HT1080 (cell line): ENCODE data around the gene OTUB2. TPM values are rescaled to one million over a fixed set of nuclear protein-coding genes. Genes with fewer than 3 reads are reported as not detected.

Source experiments
- DNase-seq: peaks from one replicate; pipeline ENCODE4 v3.0.0-alpha.2; 2015; ENCODE audit warnings: low read depth
- total RNA-seq: library from RNA; depleted of rRNA; stranded (reverse); fragments of >200 nt; shearing (Covaris generic); gene quantifications from 2 replicates; pipeline ENCODE4 v1.2.3, GENCODE V29; 2014

OTUB2 gene
- total RNA-seq, 1 experiment from 2014 or later: 2.8 TPM

DNA sequence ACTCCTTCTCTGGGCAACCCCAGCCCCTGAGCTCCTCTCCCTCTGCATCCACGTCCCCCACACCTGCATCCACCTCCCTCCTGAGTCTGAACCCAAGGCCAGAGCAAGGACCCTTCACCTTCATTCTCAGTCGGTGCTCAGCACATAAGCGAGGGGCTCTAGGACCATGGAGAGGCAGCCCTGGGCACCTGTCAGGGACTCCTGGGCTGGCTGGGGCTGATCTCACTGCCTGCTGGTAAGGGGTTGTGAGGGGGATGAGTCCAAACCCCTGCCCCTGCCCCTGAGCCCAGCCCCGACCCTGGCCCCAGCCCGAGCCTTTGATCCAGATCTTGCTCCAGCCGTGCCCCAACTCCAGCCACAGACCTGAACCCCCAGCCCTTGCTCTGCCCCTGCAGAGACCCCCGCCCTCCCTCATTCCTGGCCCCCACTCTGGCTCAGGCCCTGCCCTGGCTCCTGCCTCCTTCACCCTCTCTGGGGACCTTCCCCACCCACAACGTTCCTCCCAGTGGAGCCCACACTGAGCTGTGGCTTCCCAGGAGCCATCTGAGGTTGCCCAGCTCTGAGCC, 29.9 kb upstream of the OTUB2 start:
- no peak for DNase-seq

DNA sequence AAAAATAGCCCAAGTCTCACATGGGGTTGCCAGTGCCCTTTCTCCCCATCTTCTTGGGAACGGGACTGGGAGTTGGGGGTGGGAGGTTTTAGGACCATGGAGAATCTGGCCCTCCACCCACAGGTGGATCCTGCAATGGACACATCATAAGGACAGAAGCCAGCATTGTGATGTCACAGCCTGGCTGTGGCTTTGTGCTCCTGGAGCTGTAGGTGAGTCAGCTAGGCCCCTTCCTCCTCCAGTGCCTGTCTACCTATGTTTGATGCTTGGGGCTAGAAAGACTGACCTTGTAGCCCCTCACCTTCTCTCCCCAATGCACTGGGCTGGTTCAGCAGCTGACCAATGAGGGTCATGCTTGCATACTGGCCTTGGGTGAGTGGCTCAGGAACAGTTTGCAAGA, 29.1 kb upstream of the OTUB2 start, which contains the start of gene CCDC197:
Gene CCDC197 (plus strand): TSS at position 220 of the 400 bp plus-strand sequence. CDS start 831 bp downstream, outside the sequence.
- peak; percentile 31 for DNase-seq

DNA sequence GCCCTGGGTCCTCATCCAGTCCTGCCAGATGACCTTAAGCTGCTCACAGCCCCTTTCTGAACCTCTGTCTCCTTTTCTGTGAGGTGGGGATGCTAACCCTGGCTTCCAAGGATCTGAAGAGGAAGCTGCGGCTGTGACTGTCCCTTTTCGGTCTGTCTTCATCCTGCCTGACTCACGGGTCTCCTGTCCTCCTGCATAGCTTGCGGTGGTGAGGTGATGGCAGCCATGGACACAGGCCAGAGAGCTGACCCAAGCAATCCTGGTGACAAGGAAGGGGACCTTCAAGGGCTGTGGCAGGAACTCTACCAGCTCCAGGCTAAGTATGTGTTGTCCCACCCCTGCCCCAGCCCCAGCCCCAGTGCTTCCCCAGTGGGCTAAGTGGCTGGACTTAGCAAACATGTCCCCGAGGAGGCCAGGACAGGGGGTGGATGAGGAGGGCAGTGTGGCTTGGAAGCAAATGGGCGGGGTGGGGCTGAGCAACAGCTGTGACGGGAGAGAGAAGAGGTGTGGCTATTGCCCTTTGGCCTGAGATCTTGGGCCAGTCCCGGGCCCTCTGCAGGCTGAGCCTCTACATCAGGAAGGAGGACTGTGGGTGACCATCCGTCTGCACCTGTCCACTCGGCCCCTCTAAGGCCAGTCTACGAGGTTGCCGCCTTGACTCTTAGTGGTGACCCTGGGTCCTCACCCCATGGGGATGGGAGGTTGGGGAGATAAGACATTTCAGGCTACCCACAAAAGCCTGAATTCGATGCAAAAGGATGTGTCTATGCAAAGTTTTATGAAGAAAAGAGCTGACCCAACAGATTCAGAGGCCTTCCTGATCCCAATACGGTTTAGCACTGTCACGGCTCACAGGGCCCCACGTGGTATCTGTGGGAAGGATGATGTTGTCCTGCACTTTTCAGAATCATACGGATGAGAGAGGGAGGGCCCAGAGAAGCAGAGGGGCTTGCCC, 27.9 kb upstream of the OTUB2 start:
- no peak for DNase-seq

DNA sequence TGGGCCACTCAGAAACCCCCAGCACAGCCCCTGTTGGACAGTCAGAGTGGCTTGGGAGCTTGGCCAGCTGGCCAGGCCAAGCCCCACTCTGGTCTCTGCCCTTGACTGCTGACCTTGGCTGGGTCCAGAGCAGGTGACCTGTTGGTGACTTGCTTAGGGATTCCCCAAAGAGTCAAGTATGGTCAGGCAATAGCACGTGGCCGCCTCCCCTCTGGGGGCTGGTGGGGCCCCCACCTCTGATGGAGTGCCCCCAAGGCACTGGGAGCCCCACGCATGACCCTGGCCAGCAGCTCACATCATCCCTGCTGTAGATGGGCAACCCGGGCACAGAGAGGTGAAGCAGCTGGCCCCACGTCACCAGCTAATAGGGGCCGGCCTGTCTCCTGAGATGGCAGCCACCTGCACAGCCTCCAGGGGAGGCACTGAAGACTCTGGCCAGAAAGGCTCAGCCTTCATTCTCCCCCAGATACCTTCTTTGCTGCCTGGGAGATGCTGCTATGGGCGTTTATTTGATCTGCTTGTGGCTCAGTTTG, 27.2 kb upstream of the OTUB2 start:
- no peak for DNase-seq

DNA sequence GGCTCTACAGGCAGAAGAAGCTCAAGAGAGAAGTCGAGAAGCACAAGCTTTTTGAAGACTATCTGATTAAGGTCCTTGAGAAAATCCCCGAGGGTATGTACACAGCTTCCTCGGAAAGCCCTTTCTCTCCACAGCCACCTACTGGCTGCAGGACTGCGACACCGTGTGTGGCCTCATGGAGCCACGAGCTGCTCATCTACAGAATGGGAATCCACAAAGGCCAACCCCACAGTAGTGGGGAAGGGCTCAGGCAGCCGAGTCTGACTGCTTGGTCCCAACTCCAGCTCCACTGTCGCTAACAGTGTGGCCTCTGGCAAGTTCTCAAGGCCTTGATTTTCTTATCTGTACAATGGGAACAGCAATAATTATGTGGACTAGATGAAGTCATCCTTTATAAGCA, 26.6 kb upstream of the OTUB2 start:
- DNase-seq: no peak

DNA sequence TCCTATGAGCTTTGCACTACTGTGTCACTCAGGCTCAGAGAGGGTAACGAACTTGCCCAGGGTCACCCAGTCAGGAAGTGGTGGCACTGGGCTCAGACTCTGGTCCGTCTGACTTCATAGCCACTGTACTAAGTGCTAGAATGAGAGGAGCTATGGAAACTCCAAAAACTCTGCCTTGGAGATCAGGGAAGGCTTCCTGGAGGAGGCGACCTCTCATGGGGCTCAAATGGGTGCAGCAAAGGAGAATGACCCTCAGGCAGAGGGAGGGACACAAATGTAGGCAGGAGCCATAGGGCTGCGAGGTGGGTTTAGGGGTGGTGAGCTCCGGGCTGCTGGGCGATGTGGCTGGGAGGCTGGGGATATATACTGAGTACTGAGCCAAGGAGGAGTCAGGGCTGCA, 25.9 kb upstream of the OTUB2 start:
- DNase-seq: no peak

DNA sequence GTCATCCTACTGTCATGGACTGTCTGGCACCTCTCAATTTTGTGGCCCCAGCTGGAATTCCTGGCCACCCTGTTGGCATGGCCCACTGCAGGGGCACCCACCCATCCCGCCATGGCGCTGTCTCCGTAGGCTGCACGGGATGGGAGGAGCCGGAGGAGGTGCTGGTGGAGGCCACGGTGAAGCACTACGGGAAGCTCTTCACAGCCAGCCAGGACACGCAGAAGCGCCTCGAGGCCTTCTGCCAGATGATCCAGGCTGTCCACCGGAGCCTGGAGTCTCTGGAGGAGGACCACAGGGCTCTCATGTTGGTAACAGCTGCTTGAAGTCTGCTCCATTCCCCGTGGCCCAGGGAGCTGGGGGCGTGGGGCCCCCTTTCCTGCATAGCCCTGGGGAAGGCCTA, 25.1 kb upstream of the OTUB2 start:
- no peak for DNase-seq

DNA sequence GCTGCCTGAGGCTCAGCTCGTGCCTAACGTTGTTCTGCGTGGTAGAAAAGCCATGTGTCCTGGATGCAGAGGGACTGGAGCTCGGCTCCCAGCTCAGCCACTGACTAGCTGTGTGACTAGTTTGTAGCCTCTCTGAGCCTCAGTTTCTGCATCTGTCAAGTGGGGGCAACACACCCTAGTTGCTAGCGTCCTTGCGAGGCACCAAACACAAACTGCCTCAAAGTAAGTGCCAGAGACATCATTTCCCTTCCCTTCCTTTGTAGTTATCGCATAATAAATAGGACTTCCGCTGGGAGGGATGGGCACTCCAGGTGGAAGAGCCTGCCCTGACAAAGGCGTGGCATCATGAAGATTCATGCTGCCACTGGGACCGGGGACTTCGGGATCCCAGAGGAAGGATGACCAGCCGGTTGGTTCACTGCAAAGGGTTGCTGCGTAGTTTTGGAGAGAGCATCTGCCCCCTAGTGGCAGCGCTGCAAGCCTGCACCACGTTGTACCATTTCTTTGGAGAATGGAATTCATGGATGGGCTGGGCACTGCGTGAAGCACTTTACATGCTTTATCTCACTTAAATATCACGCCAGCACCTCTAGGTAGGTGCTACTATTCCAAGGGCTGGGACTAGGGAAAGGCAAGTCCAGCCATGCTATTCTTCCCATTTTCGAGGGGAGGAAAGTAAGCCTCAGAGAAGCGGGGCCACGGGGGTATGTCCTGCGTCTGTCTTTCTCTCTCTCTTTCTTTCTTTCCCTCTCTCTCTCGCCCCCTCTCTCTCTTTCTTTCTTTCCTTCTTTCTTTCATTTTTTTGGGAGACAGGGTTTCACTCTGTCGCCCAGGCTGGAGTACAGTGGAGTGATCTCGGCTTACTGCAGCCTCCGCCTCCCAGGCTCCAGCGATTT, 24.4 kb upstream of the OTUB2 start:
- DNase-seq: peak; percentile 59

DNA sequence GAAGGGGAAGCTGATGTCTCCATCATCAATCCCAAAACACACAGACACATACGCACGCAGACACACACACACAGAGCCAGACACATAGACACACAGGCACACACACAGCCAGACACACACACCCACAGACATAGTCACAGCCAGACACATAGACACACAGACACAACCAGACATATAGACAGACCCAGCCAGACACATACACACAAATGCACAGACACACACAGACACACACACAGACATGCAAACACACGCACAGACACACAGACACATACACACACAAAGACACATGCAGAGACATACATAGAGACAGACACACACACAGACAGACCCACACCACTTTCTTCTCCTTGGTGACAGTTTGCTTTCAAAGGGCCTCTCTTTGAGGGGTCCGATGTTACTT, 22.7 kb upstream of the OTUB2 start:
- DNase-seq: no peak

DNA sequence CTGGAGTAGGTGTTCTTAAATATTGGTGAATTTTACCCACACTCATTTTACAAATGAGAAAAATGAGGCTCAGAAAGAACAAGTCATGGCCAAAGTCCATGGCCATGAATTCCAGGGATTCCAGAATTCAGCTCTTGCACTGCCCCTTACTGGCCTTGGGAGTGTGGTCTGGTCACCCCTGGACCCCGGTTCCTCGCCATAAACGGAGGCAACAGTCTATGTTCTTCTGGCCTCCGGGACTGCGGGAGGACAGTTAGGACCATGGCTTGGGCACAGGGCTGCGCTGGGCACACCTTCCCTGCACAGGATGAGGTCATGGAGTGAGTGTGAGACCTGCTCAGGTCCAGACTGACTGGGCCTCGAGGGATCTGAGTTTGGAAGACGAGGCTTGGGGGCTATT, 22.1 kb upstream of the OTUB2 start:
- DNase-seq: no peak

DNA sequence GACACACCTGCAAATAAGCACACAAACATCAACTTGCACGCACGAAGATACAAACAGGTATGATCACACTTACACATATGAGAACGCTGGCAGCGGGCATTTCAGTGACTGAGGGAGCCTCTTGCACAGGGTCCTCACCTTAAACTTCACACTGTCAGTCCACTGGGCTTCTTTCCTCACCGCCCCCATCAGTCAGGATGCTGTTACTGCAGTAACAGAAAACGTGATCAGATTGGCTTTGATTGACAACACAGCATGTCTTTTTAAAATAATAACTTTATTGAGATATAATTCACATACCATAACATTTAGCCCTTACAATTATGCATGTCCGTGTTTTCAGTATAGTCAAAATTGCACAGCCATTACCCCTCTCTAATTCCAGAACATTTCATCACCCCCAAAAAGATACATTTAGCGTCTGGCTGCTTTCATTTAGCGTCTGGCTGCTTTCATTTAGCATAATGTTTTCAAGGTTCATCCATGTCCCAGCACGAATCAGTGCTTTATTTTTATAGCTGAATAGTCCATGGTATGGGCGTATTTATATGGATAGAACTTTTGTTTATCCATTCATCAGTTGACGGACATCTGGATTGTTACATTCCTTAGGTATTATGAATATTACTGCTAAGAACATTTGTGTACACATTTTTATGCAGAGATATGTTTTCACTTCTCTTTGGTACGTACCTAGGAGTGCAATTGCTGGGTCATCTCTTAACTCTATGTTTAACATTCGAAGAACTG, 20.6 kb upstream of the OTUB2 start:
- no peak for DNase-seq

DNA sequence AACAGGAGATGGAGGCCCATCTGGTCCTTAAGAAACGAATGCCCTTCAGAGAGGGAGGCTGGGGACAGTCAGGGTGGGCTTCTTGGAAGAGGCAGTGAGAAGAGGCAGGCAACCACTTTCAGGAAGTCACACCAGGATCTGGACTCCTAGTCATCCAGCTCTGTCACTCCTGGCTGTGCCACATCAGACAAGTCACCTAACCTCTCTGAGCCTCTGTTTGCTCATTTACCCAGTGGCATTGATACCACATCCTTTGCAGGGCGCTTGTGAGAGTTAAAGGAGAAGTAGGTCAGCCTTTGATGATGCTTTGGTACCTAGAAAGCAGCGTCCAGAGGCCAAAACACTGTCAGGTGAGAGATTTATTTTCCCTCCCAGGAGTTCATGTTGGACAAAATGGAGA, 17.9 kb upstream of the OTUB2 start:
- DNase-seq: no peak

DNA sequence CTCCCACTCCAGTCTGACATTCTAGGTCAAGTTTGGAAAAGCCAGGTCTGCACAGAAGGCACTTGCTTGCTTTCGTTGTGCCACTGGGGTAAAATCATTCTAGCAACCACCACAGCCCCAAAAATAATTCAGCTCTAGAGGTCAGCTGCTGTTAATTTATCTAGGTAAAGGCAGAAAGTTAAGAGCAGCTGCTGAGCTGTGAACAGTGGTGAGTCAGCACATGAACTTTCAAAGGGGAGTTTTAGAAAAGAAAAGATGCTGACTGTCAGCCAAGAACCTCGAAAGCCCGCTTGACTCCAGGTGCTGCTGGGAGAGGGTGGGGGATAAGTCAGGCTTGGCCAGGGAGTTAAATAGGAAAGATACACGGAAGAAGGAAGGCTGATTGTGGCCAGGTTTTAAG, 16.4 kb upstream of the OTUB2 start:
- DNase-seq: peak; percentile 67

DNA sequence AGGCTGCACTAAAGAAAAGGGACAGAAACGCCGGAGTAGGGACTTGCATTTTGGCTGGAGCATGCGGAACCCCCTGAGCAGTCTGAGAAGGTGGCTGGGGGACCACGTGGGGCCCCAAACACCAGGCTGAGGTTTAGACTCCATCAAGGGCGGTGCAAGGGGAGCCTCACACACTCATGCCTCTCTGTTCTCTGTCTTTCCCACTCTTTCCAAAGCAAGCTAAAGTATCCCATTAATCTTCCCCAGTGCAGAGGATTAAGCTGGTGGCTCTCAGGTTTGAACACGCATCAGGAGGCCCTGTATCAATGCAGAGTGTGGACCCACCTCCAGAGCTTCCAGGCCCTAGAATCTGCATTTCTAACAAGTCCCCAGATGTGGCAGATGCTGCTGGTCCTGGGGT, 15.5 kb upstream of the OTUB2 start:
- DNase-seq: no peak

DNA sequence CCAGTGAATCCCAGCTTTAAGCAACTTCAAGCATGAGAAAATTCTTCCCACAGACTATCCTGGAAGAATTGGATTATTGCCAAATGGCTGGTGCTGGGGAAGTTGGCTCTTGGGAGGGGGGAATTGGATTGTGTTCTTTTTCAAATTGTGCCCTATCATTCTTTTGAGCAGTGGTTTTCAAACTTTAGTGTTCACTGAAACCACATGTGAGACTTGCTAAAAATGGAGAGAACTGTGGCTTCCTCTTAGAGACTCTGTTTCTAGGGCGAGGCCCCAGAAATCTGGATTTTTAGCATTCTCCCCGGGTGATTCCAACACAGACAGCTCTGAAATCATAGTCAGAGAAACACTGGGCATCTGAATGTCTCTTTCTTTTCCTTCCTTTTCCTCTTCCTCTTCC, 14.3 kb upstream of the OTUB2 start:
- no peak for DNase-seq

DNA sequence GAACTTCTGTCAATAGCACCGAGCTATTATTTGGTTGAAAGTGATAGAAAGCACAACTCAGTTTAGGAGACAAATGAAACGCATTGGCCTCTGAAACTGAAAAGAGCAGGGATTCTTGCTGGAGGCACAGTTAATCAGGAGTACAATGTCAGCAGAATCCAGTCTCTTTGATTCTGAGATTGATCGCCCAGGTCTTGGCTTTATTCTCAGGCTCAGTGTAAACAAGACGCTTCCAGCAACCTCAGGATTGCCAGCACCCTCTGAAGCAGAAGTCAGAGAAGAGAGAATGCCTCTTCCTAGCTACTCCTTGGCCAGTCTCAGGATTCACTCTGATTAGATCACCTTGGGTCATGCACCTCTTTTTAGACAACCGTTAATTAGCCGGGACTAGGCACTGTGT, 11.8 kb upstream of the OTUB2 start:
- no peak for DNase-seq

DNA sequence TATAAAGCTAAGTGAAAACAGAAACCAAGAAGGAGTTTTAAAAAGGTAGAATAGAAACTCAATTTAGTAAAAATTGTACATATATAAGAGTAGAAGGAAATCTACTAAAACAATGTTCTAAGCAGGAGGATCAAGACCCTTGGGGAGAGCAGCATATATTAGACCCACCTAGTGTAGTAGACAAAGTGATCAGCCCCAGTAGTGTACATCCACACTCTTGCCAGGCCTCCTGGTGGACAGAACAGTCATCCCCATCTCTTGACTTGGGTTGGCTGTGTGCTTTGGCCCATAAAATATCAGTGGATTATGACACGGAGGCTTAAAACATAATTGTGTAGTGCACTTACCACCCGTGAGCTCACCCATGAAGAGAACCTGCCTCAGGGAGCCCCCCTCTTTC, 10.9 kb upstream of the OTUB2 start:
- DNase-seq: no peak

DNA sequence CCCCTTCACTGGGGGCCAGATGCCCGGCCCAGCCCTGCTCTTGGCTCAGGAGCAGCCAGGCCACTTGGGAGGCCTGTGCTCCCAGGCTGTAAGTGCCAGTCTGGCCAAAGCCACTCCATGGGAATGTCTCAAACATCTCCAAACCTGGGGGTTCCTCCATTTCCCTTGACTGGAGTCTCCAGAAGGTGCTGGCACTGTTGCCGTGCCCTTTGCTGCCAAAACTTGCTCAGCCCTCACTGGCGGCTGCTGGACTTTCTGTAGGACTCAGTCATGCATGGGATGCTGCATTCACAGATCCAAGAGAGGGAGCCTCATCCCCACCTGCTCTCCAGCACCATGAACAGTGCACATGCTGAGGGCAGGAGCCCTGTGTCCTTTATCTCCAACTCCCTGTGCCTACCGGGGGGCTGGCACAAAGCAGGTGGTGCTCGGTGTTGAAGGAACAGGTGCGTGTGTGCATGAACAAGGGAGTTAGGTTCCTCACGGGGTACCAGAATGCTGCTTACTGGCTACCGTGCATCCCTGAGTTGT, 9.6 kb upstream of the OTUB2 start:
- no peak for DNase-seq

DNA sequence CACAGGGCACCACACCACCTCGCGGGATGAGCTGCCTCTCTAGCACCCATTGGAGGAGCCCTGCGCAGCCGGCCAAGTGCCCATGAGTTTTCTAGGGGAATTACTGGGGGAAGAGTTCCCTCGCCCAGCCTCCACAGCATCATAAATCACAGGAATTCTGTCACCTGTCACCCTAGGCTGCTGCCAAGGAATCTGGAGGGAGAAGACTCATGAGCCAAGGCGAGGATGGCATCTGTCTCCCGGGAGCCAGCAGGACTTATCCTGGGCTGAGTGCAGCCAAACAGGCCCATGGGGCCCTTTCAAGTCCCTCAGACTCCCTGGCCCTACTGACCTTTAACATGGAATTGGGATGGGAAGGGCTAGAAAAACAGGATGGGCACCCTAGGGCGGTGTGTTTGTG, 7.8 kb upstream of the OTUB2 start:
- DNase-seq: no peak

DNA sequence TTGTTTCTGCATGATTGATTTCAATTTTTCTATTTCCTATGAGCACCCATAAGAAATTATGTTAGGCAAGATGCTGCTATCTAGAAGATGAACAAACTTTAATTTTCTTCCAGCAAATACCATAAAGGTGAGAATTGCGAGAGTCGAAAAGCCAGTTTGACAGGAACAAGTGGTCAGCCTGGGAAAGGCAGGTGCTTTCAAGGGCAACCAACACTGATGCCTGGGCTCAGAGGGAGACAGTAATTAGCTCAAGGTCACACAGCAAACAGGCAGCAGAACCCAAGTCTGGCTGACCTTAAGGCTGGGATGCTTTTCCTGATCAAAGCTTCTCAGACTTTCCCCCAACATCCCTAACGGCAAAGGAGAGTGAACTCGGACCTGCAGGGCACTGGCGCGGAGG, 6.8 kb upstream of the OTUB2 start:
- no peak for DNase-seq

DNA sequence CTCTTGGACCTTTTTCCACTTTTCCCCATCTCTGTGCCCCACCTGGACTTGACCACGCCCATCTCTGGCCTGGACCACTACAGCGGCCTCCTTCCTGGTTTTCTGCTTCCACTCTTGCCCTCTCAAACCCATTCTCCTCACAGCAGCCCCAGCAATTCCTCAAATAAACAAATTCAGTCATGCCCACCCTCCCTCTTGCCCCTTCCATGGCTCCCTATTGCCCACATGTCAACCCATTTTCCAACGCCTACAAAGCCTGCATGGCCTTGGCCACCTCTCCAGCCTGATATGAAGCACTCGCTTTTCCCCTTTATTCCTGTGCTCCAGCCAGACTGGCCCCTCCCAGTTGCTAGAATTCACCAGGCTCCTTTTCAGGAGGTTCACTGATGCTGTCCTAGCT, 5.9 kb upstream of the OTUB2 start:
- no peak for DNase-seq
